Measurements from ENCODE around the gene FAM193B. TPM values are rescaled to one million over a fixed set of nuclear protein-coding genes. Genes with fewer than 3 reads are reported as not detected.
"Not testable (repeated sequence)": the region's sequence is repeated elsewhere in the genome, so short reads cannot be mapped to it uniquely, and the experiment has no call there.

FAM193B gene
- total RNA-seq, 1 donor = 39.4 TPM

- Histone ChIP-seq H3K27me3 (ENCODE audit: insufficient read depth, low read length) (peaks cover 9% of the 10 kb centered on the region), H3K4me3 (ENCODE audit: low read length) (peak overlapping the region; percentile 86), H3K4me1 (ENCODE audit: insufficient read depth, low read length) (peaks cover 24% of the 10 kb centered on the region)
These were observed 38.5 kb upstream of the FAM193B start for GRCh38 chr5:177592905-177593304.

DNA sequence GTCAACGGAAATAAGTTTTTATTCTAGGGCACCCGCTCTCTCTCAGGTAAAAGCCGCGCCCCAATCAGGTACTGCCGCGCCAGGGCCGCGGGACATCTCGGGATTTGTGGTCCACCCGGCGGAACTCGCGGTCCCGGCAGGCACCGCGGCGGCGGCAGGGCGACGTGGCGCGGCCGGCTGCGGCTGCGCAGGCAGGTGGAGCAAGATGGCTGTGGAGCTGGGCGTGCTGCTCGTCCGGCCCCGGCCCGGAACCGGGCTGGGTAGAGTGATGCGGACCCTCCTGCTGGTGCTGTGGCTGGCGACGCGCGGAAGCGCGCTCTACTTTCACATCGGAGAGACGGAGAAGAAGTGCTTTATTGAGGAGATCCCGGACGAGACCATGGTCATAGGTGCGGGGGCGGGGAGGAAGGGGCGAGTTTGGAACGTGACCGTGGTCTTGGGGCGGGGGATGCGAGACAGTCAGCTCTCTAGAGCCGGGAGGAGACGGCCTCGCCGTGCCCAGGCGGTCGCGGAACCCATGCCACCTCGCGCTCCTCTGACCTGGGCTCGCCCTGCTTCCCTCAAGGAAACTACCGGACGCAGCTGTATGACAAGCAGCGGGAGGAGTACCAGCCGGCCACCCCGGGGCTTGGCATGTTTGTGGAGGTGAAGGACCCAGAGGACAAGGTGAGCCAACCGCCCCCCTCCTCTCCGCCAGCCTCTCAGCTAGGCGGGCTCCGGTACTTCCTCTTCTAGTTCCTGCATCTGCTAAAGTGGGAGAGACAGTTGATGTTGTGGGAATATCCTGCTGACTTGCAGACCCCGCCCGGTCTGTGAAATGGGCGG, 37.9 kb upstream of the FAM193B start, which contains the start of gene TMED9:
TSS of gene TMED9 (plus strand) at position 194 of the 825 bp plus-strand sequence. CDS start at position 206, 12 bp downstream.
- Histone ChIP-seq H3K4me3 (ENCODE audit: low read length) (peak within 1 kb of the TSS; percentile 86), H3K27me3 (ENCODE audit: insufficient read depth, low read length) (peaks cover 9% of the 10 kb centered on the region), H3K9me3 (ENCODE audit: low read depth, low read length) (no peaks in the 10 kb centered on the region), H3K4me1 (ENCODE audit: insufficient read depth, low read length) (peaks cover 24% of the 10 kb centered on the region)

More at GRCh38 chr5:177592905-177593304, 38.5 kb upstream of the FAM193B start:
- H3K9me3 ChIP-seq (ENCODE audit: low read depth, low read length) = no peaks in the 10 kb centered on the region

DNA sequence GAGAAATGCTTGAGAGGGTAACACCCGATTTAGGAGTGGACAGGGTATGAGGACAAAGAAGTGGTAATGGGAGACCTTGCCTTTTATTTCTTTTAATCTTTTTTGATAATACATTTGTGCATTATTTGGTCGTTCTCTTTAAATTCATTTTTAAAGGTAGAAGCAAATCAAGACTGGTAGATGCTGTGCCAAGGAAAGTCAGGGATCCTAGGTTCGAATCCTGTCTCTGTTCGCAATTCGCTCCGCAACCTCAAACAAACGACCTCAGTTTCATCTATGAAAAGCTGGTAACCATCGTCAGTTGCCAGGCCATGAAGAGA, 37.3 kb upstream of the FAM193B start:
- H3K4me1 ChIP-seq (ENCODE audit: insufficient read depth, low read length) = peaks cover 24% of the 10 kb centered on the region
- H3K27me3 ChIP-seq (ENCODE audit: insufficient read depth, low read length) = peaks cover 9% of the 10 kb centered on the region
- H3K9me3 ChIP-seq (ENCODE audit: low read depth, low read length) = no peaks in the 10 kb centered on the region
- peak overlapping the region; percentile 86 for H3K4me3 ChIP-seq (ENCODE audit: low read length)

- H3K9me3 ChIP-seq (ENCODE audit: low read depth, low read length) = no peaks in the 10 kb centered on the region
- peaks cover 9% of the 10 kb centered on the region for H3K27me3 ChIP-seq (ENCODE audit: insufficient read depth, low read length)
- peaks cover 24% of the 10 kb centered on the region for H3K4me1 ChIP-seq (ENCODE audit: insufficient read depth, low read length)
- H3K4me3 ChIP-seq (ENCODE audit: low read length) = no peak overlapping the region
These were observed 36.0 kb upstream of the FAM193B start for GRCh38 chr5:177590406-177590805.

GRCh38 chr5:177588413-177588909, 34.1 kb upstream of the FAM193B start:
- H3K4me3 ChIP-seq (ENCODE audit: low read length) = no peak overlapping the region
- no peaks in the 10 kb centered on the region for H3K9me3 ChIP-seq (ENCODE audit: low read depth, low read length)
- peaks cover 16% of the 10 kb centered on the region for H3K4me1 ChIP-seq (ENCODE audit: insufficient read depth, low read length)
- peaks cover 9% of the 10 kb centered on the region for H3K27me3 ChIP-seq (ENCODE audit: insufficient read depth, low read length)

GRCh38 chr5:177578316-177578715, 24.0 kb upstream of the FAM193B start:
- H3K9me3 ChIP-seq (ENCODE audit: low read depth, low read length) = no peaks in the 10 kb centered on the region
- H3K4me1 ChIP-seq (ENCODE audit: insufficient read depth, low read length) = no peaks in the 10 kb centered on the region
- H3K4me3 ChIP-seq (ENCODE audit: low read length) = no peak overlapping the region
- H3K27me3 ChIP-seq (ENCODE audit: insufficient read depth, low read length) = no peaks in the 10 kb centered on the region

DNA sequence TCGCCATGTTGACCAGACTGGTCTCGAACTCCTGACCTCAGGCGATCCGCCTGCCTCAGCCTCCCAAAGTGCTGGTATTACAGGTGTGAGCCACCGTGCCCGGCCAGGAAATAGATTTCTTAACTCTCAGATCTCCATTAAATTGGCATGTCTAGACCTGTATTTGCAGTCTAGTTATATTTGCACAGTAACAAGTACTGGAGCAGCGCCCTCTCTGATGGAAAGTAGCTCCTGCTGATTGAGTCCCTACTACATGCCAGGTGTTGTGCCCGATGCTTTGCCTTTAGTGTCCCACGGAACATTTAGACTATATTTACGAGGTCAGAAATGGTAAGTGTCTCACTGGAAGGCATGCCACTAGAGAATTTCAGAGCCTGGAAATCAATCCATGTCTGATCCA, 21.8 kb upstream of the FAM193B start:
- H3K4me1 ChIP-seq (ENCODE audit: insufficient read depth, low read length) = no peaks in the 10 kb centered on the region
- no peak overlapping the region for H3K4me3 ChIP-seq (ENCODE audit: low read length)

GRCh38 chr5:177575488-177575887, 21.1 kb upstream of the FAM193B start:
- Histone ChIP-seq H3K27me3 (ENCODE audit: insufficient read depth, low read length) (no peaks in the 10 kb centered on the region), H3K4me1 (ENCODE audit: insufficient read depth, low read length) (no peaks in the 10 kb centered on the region), H3K4me3 (ENCODE audit: low read length) (no peak overlapping the region), H3K9me3 (ENCODE audit: low read depth, low read length) (no peaks in the 10 kb centered on the region)

More for the DNA sequence above, 21.8 kb upstream of the FAM193B start:
- H3K27me3 ChIP-seq (ENCODE audit: insufficient read depth, low read length) = no peaks in the 10 kb centered on the region
- no peaks in the 10 kb centered on the region for H3K9me3 ChIP-seq (ENCODE audit: low read depth, low read length)

GRCh38 chr5:177569894-177570293, 15.5 kb upstream of the FAM193B start:
- H3K4me1 ChIP-seq (ENCODE audit: insufficient read depth, low read length) = no peaks in the 10 kb centered on the region
- no peaks in the 10 kb centered on the region for H3K27me3 ChIP-seq (ENCODE audit: insufficient read depth, low read length)
- H3K9me3 ChIP-seq (ENCODE audit: low read depth, low read length) = no peaks in the 10 kb centered on the region
- no peak overlapping the region for H3K4me3 ChIP-seq (ENCODE audit: low read length)

DNA sequence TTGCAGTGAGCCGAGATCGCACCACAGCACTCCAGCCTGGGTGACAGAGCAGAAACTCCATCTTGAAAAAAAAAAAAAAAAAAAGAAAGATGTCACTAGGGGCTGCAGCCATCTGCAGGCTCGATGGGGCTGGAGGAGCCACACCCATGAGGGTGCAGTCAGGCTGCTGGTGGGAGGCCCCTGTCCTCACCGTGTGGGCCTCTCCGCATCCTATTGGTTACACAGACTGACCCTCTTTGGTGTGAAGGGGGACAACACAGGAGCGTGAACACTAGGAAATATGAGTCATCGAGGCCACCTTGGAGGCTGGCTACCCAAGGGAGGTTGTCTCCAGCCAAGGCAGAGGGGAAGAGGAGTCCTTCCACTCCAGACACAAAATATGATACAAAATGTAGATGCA, 14.0 kb upstream of the FAM193B start:
- no peaks in the 10 kb centered on the region for H3K9me3 ChIP-seq (ENCODE audit: low read depth, low read length)
- H3K27me3 ChIP-seq (ENCODE audit: insufficient read depth, low read length) = no peaks in the 10 kb centered on the region
- H3K4me1 ChIP-seq (ENCODE audit: insufficient read depth, low read length) = no peaks in the 10 kb centered on the region
- no peak overlapping the region for H3K4me3 ChIP-seq (ENCODE audit: low read length)

GRCh38 chr5:177565046-177565445, 10.7 kb upstream of the FAM193B start:
- H3K9me3 ChIP-seq (ENCODE audit: low read depth, low read length) = no peaks in the 10 kb centered on the region
- H3K4me1 ChIP-seq (ENCODE audit: insufficient read depth, low read length) = no peaks in the 10 kb centered on the region
- H3K4me3 ChIP-seq (ENCODE audit: low read length) = no peak overlapping the region
- H3K27me3 ChIP-seq (ENCODE audit: insufficient read depth, low read length) = no peaks in the 10 kb centered on the region

DNA sequence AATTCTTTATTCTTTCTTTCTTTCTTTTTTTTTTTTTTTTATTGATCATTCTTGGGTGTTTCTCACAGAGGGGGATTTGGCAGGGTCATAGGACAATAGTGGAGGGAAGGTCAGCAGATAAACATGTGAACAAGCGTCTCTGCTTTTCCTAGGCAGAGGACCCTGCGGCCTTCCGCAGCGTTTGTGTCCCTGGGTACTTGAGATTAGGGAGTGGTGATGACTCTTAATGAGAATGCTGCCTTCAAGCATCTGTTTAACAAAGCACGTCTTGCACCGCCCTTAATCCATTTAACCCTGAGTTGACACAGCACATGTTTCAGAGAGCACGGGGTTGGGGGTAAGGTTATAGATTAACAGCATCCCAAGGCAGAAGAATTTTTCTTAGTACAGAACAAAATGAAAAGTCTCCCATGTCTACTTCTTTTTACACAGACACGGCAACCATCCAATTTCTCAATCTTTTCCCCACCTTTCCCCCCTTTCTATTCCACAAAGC, 5.1 kb upstream of the FAM193B start:
- not testable (repeated sequence) for H3K9me3 ChIP-seq (ENCODE audit: low read depth, low read length); H3K27me3 ChIP-seq (ENCODE audit: insufficient read depth, low read length)

GRCh38 chr5:177557796-177558195, 3.4 kb upstream of the FAM193B start:
- no peaks in the 10 kb centered on the region for H3K27me3 ChIP-seq (ENCODE audit: insufficient read depth, low read length)
- H3K9me3 ChIP-seq (ENCODE audit: low read depth, low read length) = no peaks in the 10 kb centered on the region
- H3K4me1 ChIP-seq (ENCODE audit: insufficient read depth, low read length) = peaks cover 16% of the 10 kb centered on the region
- H3K4me3 ChIP-seq (ENCODE audit: low read length) = no peak overlapping the region

More for the DNA sequence above, 5.1 kb upstream of the FAM193B start:
- H3K4me3 ChIP-seq (ENCODE audit: low read length); H3K4me1 ChIP-seq (ENCODE audit: insufficient read depth, low read length): not testable (repeated sequence)

GRCh38 chr5:177557041-177557647, 2.8 kb upstream of the FAM193B start:
- H3K4me3 ChIP-seq (ENCODE audit: low read length) = no peak overlapping the region
- no peaks in the 10 kb centered on the region for H3K9me3 ChIP-seq (ENCODE audit: low read depth, low read length)
- no peaks in the 10 kb centered on the region for H3K27me3 ChIP-seq (ENCODE audit: insufficient read depth, low read length)
- peaks cover 21% of the 10 kb centered on the region for H3K4me1 ChIP-seq (ENCODE audit: insufficient read depth, low read length)

DNA sequence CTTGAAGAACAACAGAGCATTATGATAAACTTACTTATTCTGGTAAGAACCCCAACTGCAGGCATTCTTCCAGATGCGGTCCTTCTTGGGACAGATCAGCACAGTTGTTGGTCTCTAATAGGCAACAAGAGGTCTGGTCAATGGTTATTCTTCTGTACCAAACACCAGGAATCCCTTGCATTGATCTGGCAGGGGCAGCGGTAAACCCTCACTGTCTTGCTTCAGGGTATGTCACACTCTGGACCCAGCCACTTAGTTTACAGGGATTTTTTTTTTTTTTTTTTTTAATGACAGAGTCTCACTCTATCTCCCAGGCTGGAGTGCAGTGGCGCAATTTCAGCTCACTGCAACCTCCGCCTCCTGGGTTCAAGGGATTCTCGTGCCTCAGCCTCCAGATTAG, 1.3 kb upstream of the FAM193B start:
- no peaks in the 10 kb centered on the region for H3K27me3 ChIP-seq (ENCODE audit: insufficient read depth, low read length)
- H3K4me3 ChIP-seq (ENCODE audit: low read length) = no peak overlapping the region
- peaks cover 21% of the 10 kb centered on the region for H3K4me1 ChIP-seq (ENCODE audit: insufficient read depth, low read length)
- no peaks in the 10 kb centered on the region for H3K9me3 ChIP-seq (ENCODE audit: low read depth, low read length)
